SU-DHL-6 (cell line): ENCODE results near the gene PMF1.

Experiments used
- EZH2phosphoT487 ChIP-seq: fragments of 200-600 bp; sonication (generic), shearing (Covaris generic); conservative IDR thresholded peaks from 2 replicates; pipeline ENCODE4 v1.6.1; 2018; ENCODE audit warnings: mild to moderate bottlenecking, antibody characterized with exemption, low read length, moderate library complexity, mixed read lengths
- TF ChIP-seq, protein P1 (sequence below): fragments of 200-600 bp; sonication (generic); IDR thresholded peaks from one replicate; pipeline ENCODE4 v1.5.1; 2017; ENCODE audit warnings: antibody characterized with exemption, mild to moderate bottlenecking, low read length, moderate library complexity; ENCODE audit not compliant: insufficient read depth, poor library complexity, severe bottlenecking

DNA sequence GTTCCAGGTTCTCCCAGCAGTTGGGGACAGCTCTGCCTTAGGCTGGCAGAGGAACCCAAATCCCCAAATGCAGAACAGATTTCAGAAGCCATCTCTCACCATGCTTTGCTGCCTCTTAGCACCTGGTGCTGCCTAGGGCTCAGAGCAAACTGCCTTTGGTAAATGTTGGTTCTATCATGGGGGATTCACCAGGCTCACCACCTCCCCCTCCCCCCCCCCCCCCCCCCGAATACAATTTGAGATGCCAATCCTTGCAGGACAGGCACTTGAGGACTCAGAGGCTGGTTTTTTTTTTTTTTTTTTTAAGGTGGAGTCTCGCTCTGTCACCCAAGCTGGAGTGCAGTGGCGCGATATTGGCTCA lies 35.5 kb downstream of the PMF1 start:
- TF ChIP-seq, protein P1, sequence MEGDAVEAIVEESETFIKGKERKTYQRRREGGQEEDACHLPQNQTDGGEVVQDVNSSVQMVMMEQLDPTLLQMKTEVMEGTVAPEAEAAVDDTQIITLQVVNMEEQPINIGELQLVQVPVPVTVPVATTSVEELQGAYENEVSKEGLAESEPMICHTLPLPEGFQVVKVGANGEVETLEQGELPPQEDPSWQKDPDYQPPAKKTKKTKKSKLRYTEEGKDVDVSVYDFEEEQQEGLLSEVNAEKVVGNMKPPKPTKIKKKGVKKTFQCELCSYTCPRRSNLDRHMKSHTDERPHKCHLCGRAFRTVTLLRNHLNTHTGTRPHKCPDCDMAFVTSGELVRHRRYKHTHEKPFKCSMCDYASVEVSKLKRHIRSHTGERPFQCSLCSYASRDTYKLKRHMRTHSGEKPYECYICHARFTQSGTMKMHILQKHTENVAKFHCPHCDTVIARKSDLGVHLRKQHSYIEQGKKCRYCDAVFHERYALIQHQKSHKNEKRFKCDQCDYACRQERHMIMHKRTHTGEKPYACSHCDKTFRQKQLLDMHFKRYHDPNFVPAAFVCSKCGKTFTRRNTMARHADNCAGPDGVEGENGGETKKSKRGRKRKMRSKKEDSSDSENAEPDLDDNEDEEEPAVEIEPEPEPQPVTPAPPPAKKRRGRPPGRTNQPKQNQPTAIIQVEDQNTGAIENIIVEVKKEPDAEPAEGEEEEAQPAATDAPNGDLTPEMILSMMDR = no peak
- no peak for TF ChIP-seq EZH2phosphoT487
